ENCODE measurements around the gene ASB13. TPM values are rescaled to one million over a fixed set of nuclear protein-coding genes. Genes with fewer than 3 reads are reported as not detected.

ASB13 gene
- total and polyA plus RNA-seq, 2 of the 13 experiments (the other 11 are each of a cell fraction or from before 2014, with no cell fraction given): 9.3 to 15.4 TPM

DNA sequence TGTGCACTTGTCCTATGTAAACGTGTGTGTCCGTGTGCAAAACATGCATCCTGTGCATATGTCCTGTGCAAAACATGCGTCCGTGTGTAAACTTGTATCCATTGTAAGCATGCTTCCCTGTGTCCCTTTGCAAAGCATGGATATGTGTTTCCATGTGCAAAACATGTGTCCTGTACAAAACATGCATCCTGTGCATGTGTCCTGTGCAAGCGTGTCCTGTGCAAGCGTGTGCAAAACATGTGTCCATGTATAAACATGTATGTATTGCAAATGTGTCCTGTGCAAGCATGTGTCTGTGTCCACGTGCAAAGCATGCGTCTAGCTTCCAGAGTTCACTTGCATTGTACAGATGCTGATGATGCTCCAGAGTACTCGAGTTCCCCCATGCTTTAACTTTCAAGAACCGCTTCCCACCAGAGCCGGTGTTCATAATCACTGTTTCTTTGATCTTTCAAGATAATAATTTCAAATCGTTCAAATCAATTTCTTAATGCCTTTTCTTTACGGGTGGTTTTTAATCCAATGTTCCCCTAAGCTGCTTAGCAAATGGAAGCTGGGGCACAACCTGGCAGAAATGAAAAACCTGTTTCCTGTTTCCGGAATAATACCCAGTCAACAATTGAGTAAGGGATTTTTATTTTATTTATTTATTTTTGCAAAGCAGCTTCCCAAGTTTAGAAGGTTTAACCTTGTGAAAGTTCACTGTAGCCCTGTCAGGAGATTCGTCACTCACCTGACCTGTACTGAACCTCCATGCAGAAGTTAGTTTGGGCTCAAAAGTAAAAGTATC lies 641 bp upstream of the ASB13 start (continued):
- TF ChIP-seq, protein P1, sequence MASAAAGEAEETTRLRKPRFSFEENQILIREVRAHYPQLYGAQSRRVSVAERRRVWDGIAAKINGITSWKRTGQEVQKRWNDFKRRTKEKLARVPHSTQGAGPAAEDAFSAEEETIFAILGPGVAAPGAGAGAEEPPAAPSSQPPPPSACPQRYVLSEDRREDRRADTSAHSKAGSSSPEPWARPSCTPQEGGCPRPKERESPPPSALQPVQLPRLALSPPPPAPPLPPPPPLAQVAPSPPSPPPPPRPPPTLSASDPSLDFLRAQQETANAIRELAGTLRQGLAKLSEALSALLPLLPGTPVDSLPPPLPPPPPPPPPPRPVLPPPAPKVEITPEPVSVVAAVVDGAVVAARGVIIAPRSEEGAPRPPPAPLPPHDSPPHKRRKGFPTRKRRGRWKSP (CRISPR knock-in tag; IDR thresholded peaks at IDR 0.05): 0 out of 2 replicates have a peak, but pooled peaks have one; percentile 16
- TF ChIP-seq ZNF235 (CRISPR knock-in tag; IDR thresholded peaks at IDR 0.05; ENCODE audit: borderline replicate concordance): no peak
- TF ChIP-seq, protein P2, sequence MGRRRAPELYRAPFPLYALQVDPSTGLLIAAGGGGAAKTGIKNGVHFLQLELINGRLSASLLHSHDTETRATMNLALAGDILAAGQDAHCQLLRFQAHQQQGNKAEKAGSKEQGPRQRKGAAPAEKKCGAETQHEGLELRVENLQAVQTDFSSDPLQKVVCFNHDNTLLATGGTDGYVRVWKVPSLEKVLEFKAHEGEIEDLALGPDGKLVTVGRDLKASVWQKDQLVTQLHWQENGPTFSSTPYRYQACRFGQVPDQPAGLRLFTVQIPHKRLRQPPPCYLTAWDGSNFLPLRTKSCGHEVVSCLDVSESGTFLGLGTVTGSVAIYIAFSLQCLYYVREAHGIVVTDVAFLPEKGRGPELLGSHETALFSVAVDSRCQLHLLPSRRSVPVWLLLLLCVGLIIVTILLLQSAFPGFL (CRISPR knock-in tag; IDR thresholded peaks at IDR 0.05): no peak
- no peak for TF ChIP-seq ZNF282 (IDR thresholded peaks at IDR 0.05; ENCODE audit: partially characterized antibody)
- no peak for TF ChIP-seq XBP1 (CRISPR knock-in tag; IDR thresholded peaks at IDR 0.05)
- no peak for TF ChIP-seq KDM3A (CRISPR knock-in tag; IDR thresholded peaks at IDR 0.05; ENCODE audit: low read depth)
- peak; percentile 72; the same call in 1 of the 2 replicates for TF ChIP-seq ZNF713 (CRISPR knock-in tag; IDR thresholded peaks at IDR 0.05)
- TF ChIP-seq ZFP82 (CRISPR knock-in tag; IDR thresholded peaks at IDR 0.05; ENCODE audit: borderline replicate concordance): peak; percentile 51; the same call in 1 of the 2 replicates
- no peak for TF ChIP-seq ZKSCAN1 (IDR thresholded peaks at IDR 0.05; ENCODE audit: low read length)
- TF ChIP-seq, protein P3, sequence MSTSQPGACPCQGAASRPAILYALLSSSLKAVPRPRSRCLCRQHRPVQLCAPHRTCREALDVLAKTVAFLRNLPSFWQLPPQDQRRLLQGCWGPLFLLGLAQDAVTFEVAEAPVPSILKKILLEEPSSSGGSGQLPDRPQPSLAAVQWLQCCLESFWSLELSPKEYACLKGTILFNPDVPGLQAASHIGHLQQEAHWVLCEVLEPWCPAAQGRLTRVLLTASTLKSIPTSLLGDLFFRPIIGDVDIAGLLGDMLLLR (CRISPR knock-in tag; IDR thresholded peaks at IDR 0.05): peak; percentile 77
- TF ChIP-seq MED1 (CRISPR knock-in tag; IDR thresholded peaks at IDR 0.05): peak; percentile 24; the same call in 1 of the 2 replicates
- 0 out of 2 replicates have a peak, but pooled peaks have one; percentile 67 for TF ChIP-seq ZFP37 (CRISPR knock-in tag; IDR thresholded peaks at IDR 0.05; ENCODE audit: borderline replicate concordance)
- TF ChIP-seq, protein P4, sequence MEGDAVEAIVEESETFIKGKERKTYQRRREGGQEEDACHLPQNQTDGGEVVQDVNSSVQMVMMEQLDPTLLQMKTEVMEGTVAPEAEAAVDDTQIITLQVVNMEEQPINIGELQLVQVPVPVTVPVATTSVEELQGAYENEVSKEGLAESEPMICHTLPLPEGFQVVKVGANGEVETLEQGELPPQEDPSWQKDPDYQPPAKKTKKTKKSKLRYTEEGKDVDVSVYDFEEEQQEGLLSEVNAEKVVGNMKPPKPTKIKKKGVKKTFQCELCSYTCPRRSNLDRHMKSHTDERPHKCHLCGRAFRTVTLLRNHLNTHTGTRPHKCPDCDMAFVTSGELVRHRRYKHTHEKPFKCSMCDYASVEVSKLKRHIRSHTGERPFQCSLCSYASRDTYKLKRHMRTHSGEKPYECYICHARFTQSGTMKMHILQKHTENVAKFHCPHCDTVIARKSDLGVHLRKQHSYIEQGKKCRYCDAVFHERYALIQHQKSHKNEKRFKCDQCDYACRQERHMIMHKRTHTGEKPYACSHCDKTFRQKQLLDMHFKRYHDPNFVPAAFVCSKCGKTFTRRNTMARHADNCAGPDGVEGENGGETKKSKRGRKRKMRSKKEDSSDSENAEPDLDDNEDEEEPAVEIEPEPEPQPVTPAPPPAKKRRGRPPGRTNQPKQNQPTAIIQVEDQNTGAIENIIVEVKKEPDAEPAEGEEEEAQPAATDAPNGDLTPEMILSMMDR (CRISPR knock-in tag; IDR thresholded peaks at IDR 0.05): peak; percentile 3; the same call in 1 of the 2 replicates
- peak; percentile 84 for TF ChIP-seq ZNF724P (CRISPR knock-in tag; IDR thresholded peaks at IDR 0.05; ENCODE audit: borderline replicate concordance)
- 0 out of 2 replicates have a peak, but pooled peaks have one; percentile 74 for TF ChIP-seq HOXA7 (CRISPR knock-in tag; IDR thresholded peaks at IDR 0.05)
- TF ChIP-seq, protein P5, sequence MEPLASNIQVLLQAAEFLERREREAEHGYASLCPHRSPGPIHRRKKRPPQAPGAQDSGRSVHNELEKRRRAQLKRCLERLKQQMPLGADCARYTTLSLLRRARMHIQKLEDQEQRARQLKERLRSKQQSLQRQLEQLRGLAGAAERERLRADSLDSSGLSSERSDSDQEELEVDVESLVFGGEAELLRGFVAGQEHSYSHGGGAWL (CRISPR knock-in tag; IDR thresholded peaks at IDR 0.05): no peak
- TF ChIP-seq ATRX (CRISPR knock-in tag; IDR thresholded peaks at IDR 0.05; ENCODE audit: borderline replicate concordance): no peak
- TF ChIP-seq, protein P6, sequence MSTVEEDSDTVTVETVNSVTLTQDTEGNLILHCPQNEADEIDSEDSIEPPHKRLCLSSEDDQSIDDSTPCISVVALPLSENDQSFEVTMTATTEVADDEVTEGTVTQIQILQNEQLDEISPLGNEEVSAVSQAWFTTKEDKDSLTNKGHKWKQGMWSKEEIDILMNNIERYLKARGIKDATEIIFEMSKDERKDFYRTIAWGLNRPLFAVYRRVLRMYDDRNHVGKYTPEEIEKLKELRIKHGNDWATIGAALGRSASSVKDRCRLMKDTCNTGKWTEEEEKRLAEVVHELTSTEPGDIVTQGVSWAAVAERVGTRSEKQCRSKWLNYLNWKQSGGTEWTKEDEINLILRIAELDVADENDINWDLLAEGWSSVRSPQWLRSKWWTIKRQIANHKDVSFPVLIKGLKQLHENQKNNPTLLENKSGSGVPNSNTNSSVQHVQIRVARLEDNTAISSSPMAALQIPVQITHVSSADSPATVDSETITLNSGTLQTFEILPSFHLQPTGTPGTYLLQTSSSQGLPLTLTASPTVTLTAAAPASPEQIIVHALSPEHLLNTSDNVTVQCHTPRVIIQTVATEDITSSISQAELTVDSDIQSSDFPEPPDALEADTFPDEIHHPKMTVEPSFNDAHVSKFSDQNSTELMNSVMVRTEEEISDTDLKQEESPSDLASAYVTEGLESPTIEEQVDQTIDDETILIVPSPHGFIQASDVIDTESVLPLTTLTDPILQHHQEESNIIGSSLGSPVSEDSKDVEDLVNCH (CRISPR knock-in tag; IDR thresholded peaks at IDR 0.05): no peak
- 0 out of 2 replicates have a peak, but pooled peaks have one; percentile 14 for TF ChIP-seq KMT2A (CRISPR knock-in tag; IDR thresholded peaks at IDR 0.05)
